K562 (cell line): Measurements from ENCODE around the gene METTL25B.

Source experiments
- ATF7 ChIP-seq: fragments of 450-650 bp; IDR thresholded peaks from 2 replicates; pipeline ENCODE4 v1.7.1; 2014; ENCODE audit warnings: mild to moderate bottlenecking, moderate library complexity
- E2F1 ChIP-seq: sonication (generic); formaldehyde crosslinking; IDR thresholded peaks from 2 replicates; pipeline ENCODE4 v1.8.1; 2023; ENCODE audit warnings: mild to moderate bottlenecking, missing genetic modification reagents, moderate library complexity
- E4F1 ChIP-seq: fragments of 250-450 bp; sonication (Bioruptor Pico); IDR thresholded peaks from 2 replicates; pipeline ENCODE4 v1.5.0; 2021; ENCODE audit warnings: mild to moderate bottlenecking, borderline replicate concordance
- EGR1 ChIP-seq: fragments of 450-650 bp; conservative IDR thresholded peaks from 2 replicates; pipeline ENCODE4 v1.6.1; 2017; ENCODE audit warnings: mild to moderate bottlenecking
- EP300 ChIP-seq: IDR thresholded peaks from 2 replicates; pipeline ENCODE4 v1.6.1; 2012; ENCODE audit warnings: low read length, improper control_type of control experiment
- FIP1L1 ChIP-seq: fragments of 200-400 bp; formaldehyde crosslinking; IDR thresholded peaks from 2 replicates; pipeline ENCODE4 v1.6.1; 2018; ENCODE audit warnings: mild to moderate bottlenecking, low read depth, low read length; ENCODE audit not compliant: poor library complexity, severe bottlenecking
- FOXJ3 ChIP-seq: sonication (generic); formaldehyde crosslinking; IDR thresholded peaks from 2 replicates; pipeline ENCODE4 v1.4.0; 2020; ENCODE audit warnings: mild to moderate bottlenecking, missing genetic modification reagents
- HIVEP1 ChIP-seq: fragments of 250-450 bp; sonication (Bioruptor Pico); IDR thresholded peaks from 2 replicates; pipeline ENCODE4 v1.4.0; 2020; ENCODE audit warnings: mild to moderate bottlenecking
- POLR2AphosphoS5 ChIP-seq: IDR thresholded peaks from 2 replicates; pipeline ENCODE4 v1.6.1; 2011; ENCODE audit warnings: mild to moderate bottlenecking, low read depth, low read length, moderate library complexity; ENCODE audit not compliant: control insufficient read depth, insufficient read depth
- RBM39 ChIP-seq: fragments of 200-400 bp; formaldehyde crosslinking; optimal IDR thresholded peaks from 2 replicates; pipeline ENCODE3; 2018; ENCODE audit warnings: low read depth, low read length
- SREBF1 ChIP-seq: fragments of 150-350 bp; IDR thresholded peaks from 2 replicates; pipeline ENCODE4 v1.6.1; 2014; ENCODE audit warnings: antibody characterized with exemption, low read depth, low read length, borderline replicate concordance
- TEAD1 ChIP-seq, 2 experiments: fragments of 450-650 bp in 1 of 2; sonication (generic) in 1 of 2; formaldehyde crosslinking; IDR thresholded peaks; 2 replicates each; pipeline versions ENCODE4 v1.4.0 to v1.8.0; 2020 to 2022; ENCODE audit warnings: mild to moderate bottlenecking in 2 of 2, missing genetic modification reagents in 1 of 2
- ZFP30 ChIP-seq: fragments of 250-450 bp; sonication (Bioruptor Pico); IDR thresholded peaks from 2 replicates; pipeline ENCODE4 v1.8.0; 2022; ENCODE audit warnings: moderate library complexity, mild to moderate bottlenecking, inconsistent platforms, borderline replicate concordance
- ZNF785 ChIP-seq: fragments of 250-450 bp; sonication (Bioruptor Pico); IDR thresholded peaks from 2 replicates; pipeline ENCODE4 v1.4.0; 2020; ENCODE audit warnings: mild to moderate bottlenecking

- TF ChIP-seq EP300 (no peak), ZNF785 (CRISPR knock-in tag) (no peak), E2F1 (CRISPR knock-in tag) (no peak), FOXJ3 (no peak), ATF7 (no peak), TEAD1 (CRISPR knock-in tag; IDR thresholded peaks at IDR 0.05) (no peak), ZFP30 (CRISPR knock-in tag) (no peak), FIP1L1 (no peak), RBM39 (no peak), POLR2AphosphoS5 (no peak), E4F1 (CRISPR knock-in tag) (no peak), SREBF1 (no peak), HIVEP1 (CRISPR knock-in tag) (no peak), EGR1 (no peak)
Observed at GRCh38 chr1:156706657-156707416, 21.4 kb upstream of the METTL25B start.
